SU-DHL-6 (cell line): ENCODE measurements around the gene TBC1D10B.
A peak's percentile ranks its signal among the peaks of the same experiment; 100 is the strongest.
"Not testable (repeated sequence)": the region's sequence is repeated elsewhere in the genome, so short reads cannot be mapped to it uniquely, and the experiment has no call there.

Source experiments
- H2AFZ ChIP-seq: fragments of 200-600 bp; sonication (generic); 2 replicates; pipeline ENCODE4 v1.6.1; 2014; ENCODE audit warnings: low read depth, mild to moderate bottlenecking, moderate library complexity, mixed read lengths, antibody characterized with exemption, low read length; ENCODE audit not compliant: severe bottlenecking
- H3F3A ChIP-seq: fragments of 200-600 bp; shearing (Covaris generic); 2 replicates; pipeline ENCODE4 v1.6.0; 2016; ENCODE audit warnings: antibody characterized with exemption, mild to moderate bottlenecking; ENCODE audit not compliant: insufficient read depth
- H3K27ac ChIP-seq: fragments of 200-600 bp; sonication (generic); 2 replicates; pipeline ENCODE4 v1.5.1; 2016; ENCODE audit warnings: low read depth, mild to moderate bottlenecking, low read length, moderate library complexity, mixed read lengths
- H3K27me3 ChIP-seq: fragments of 200-600 bp; sonication (generic), shearing (Covaris generic); 2 replicates; pipeline ENCODE4 v1.6.0; 2014; ENCODE audit warnings: mild to moderate bottlenecking, low read length
- H3K36me3 ChIP-seq: fragments of 200-600 bp; sonication (generic); 2 replicates; pipeline ENCODE4 v1.6.1; 2014; ENCODE audit warnings: mild to moderate bottlenecking, low read length, mixed read lengths
- H3K4me2 ChIP-seq: fragments of 300-600, 200-600 bp; shearing (Covaris generic), sonication (generic); 2 replicates; pipeline ENCODE4 v1.6.0; 2014; ENCODE audit warnings: low read length, low read depth, mild to moderate bottlenecking; ENCODE audit not compliant: poor library complexity, severe bottlenecking
- H3K4me3 ChIP-seq: fragments of 200-600 bp; sonication (generic); 2 replicates; pipeline ENCODE4 v1.5.1; 2014; ENCODE audit warnings: antibody characterized with exemption, low read length, mild to moderate bottlenecking, mixed read lengths; ENCODE audit not compliant: insufficient read depth, poor library complexity, severe bottlenecking
- H3K79me2 ChIP-seq: fragments of 200-600 bp; sonication (generic); 2 replicates; pipeline ENCODE4 v1.6.1; 2014; ENCODE audit warnings: mild to moderate bottlenecking, low read length, moderate library complexity; ENCODE audit not compliant: insufficient read depth
- H3K9ac ChIP-seq: fragments of 200-600 bp; sonication (generic); 2 replicates; pipeline ENCODE4 v1.7.0; 2014; ENCODE audit warnings: mild to moderate bottlenecking, low read length
- H3K9me2 ChIP-seq: fragments of 200-600 bp; sonication (generic); replicated peaks from 2 replicates; pipeline ENCODE4 v1.6.1; 2014; ENCODE audit warnings: low read length; ENCODE audit not compliant: insufficient read depth
- H3K9me3 ChIP-seq: fragments of 200-600 bp; sonication (generic); 2 replicates; pipeline ENCODE4 v1.6.1; 2014; ENCODE audit warnings: low read length, mixed read lengths; ENCODE audit not compliant: insufficient read depth
- H4K20me1 ChIP-seq: fragments of 200-600 bp; sonication (generic); 2 replicates; pipeline ENCODE4 v1.6.1; 2014; ENCODE audit warnings: low read depth, mild to moderate bottlenecking, antibody characterized with exemption, low read length, moderate library complexity, mixed read lengths
- EZH2phosphoT487 ChIP-seq: fragments of 200-600 bp; sonication (generic), shearing (Covaris generic); conservative IDR thresholded peaks from 2 replicates; pipeline ENCODE4 v1.6.1; 2018; ENCODE audit warnings: mild to moderate bottlenecking, antibody characterized with exemption, low read length, moderate library complexity, mixed read lengths
- TF ChIP-seq, protein P1 (sequence below): fragments of 200-600 bp; sonication (generic); IDR thresholded peaks from one replicate; pipeline ENCODE4 v1.5.1; 2017; ENCODE audit warnings: antibody characterized with exemption, mild to moderate bottlenecking, low read length, moderate library complexity; ENCODE audit not compliant: insufficient read depth, poor library complexity, severe bottlenecking

Gene TBC1D10B

GRCh38 chr16:30341971-30342370 is 28.3 kb downstream of the TBC1D10B start:
- peak overlapping the region; percentile 89 for H3K4me2 ChIP-seq
- not testable (repeated sequence) for H3K27me3 ChIP-seq, H3K9me3 ChIP-seq, H3K36me3 ChIP-seq, H4K20me1 ChIP-seq, H3K9me2 ChIP-seq, H2AFZ ChIP-seq
- H3K79me2 ChIP-seq, result peaks cover 26% of the 10 kb centered on the region
- peak overlapping the region; percentile 81 for H3K4me3 ChIP-seq
- H3K9ac ChIP-seq, result peak overlapping the region; percentile 74
- H3F3A ChIP-seq, result peaks cover 33% of the 10 kb centered on the region
- TF ChIP-seq, protein P1, sequence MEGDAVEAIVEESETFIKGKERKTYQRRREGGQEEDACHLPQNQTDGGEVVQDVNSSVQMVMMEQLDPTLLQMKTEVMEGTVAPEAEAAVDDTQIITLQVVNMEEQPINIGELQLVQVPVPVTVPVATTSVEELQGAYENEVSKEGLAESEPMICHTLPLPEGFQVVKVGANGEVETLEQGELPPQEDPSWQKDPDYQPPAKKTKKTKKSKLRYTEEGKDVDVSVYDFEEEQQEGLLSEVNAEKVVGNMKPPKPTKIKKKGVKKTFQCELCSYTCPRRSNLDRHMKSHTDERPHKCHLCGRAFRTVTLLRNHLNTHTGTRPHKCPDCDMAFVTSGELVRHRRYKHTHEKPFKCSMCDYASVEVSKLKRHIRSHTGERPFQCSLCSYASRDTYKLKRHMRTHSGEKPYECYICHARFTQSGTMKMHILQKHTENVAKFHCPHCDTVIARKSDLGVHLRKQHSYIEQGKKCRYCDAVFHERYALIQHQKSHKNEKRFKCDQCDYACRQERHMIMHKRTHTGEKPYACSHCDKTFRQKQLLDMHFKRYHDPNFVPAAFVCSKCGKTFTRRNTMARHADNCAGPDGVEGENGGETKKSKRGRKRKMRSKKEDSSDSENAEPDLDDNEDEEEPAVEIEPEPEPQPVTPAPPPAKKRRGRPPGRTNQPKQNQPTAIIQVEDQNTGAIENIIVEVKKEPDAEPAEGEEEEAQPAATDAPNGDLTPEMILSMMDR, result peak; percentile 38
- peak overlapping the region; percentile 88 for H3K27ac ChIP-seq

DNA sequence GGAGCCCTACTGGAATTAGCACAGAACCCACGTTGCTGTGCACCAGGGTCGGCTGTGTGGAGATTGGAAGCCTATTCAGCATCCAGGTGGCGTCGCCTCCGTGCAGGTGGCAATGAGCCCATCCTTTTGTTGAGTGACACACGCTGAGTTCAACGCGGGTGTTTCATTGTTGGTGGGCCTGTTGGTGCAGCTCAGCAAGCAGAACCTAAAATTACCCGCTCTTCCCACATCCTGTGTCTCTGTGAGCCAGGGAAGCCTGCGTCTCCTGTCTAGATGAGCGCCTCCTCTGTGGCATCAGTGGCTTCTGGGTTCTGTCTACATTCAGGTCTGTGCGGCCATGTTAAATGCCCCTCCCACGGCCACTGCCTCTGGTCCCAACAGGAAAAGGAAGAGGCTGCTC is 29.7 kb downstream of the TBC1D10B start:
- peaks cover 26% of the 10 kb centered on the region for H3F3A ChIP-seq
- no peak overlapping the region for H3K4me2 ChIP-seq
- H4K20me1 ChIP-seq, result no peaks in the 10 kb centered on the region
- no peak for TF ChIP-seq EZH2phosphoT487
- TF ChIP-seq, protein P1, result no peak
- peaks cover 26% of the 10 kb centered on the region for H3K79me2 ChIP-seq
- H3K4me3 ChIP-seq, result no peak overlapping the region
- H3K9me2 ChIP-seq, result no peaks in the 10 kb centered on the region
- no peak overlapping the region for H2AFZ ChIP-seq
- no peaks in the 10 kb centered on the region for H3K9me3 ChIP-seq
- no peak overlapping the region for H3K9ac ChIP-seq
- no peaks in the 10 kb centered on the region for H3K36me3 ChIP-seq
- H3K27me3 ChIP-seq, result no peaks in the 10 kb centered on the region
- H3K27ac ChIP-seq, result 0 out of 2 replicates have a peak overlapping the region, but pooled peaks have one; percentile 16

DNA sequence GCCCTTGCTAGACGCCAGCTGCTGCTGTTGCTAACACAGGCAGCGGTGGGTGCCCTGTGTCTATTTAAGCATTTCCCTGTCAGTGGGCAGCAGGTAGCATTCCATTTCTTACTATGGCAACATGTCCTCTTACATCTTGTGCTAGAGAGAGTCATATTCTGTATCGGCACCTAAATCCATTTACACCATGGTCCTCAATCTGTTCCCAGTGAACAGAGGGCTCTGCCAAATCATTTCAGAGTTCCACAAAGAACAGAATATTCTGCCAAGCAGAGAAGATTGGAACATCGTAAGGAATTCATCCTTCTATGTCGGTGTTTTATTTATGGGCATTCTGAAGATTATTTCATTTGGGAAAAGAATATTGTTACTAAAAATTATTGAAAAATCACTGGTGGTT is 31.6 kb downstream of the TBC1D10B start:
- not testable (repeated sequence) for H3K9me2 ChIP-seq, H2AFZ ChIP-seq, H3K27ac ChIP-seq, H3K27me3 ChIP-seq, H3K36me3 ChIP-seq, H3K4me3 ChIP-seq, H3K9me3 ChIP-seq, H4K20me1 ChIP-seq, H3K4me2 ChIP-seq, H3K9ac ChIP-seq
- peaks cover 34% of the 10 kb centered on the region for H3K79me2 ChIP-seq
- H3F3A ChIP-seq, result peaks cover 14% of the 10 kb centered on the region

- H3K27ac ChIP-seq, H3K36me3 ChIP-seq, H3K9me2 ChIP-seq, H3K9ac ChIP-seq, H3K4me2 ChIP-seq, H2AFZ ChIP-seq, H3K9me3 ChIP-seq, H3K4me3 ChIP-seq, H4K20me1 ChIP-seq, H3K27me3 ChIP-seq: not testable (repeated sequence)
- Histone ChIP-seq H3K79me2 (peaks cover 31% of the 10 kb centered on the region), H3F3A (peaks cover 10% of the 10 kb centered on the region; the same call in 1 of the 2 replicates)
Measured at GRCh38 chr16:30337964-30338357, 32.3 kb downstream of the TBC1D10B start.
